Fibroblast of skin of left quadriceps (primary cell): ENCODE results near the gene TMEM201.

Source experiments
- DNase-seq, 2 experiments: peaks; one replicate each; pipeline ENCODE4 v3.0.0-alpha.2; 2013; ENCODE audit warnings: low read depth in 2 of 2

Gene TMEM201

GRCh38 chr1:9653491-9654050 lies 64.9 kb downstream of the TMEM201 start:
- no peak for DNase-seq

- no peak for DNase-seq
Observed at GRCh38 chr1:9654051-9654833, 65.5 kb downstream of the TMEM201 start.

- DNase-seq, result no peak
Observed at GRCh38 chr1:9654834-9655723, 66.4 kb downstream of the TMEM201 start.

GRCh38 chr1:9655836-9656235 lies 67.1 kb downstream of the TMEM201 start:
- DNase-seq, result no peak

GRCh38 chr1:9657521-9658032 lies 68.9 kb downstream of the TMEM201 start:
- DNase-seq, result no peak

- DNase-seq, result no peak
Observed at GRCh38 chr1:9658199-9658598, 69.5 kb downstream of the TMEM201 start.

GRCh38 chr1:9659328-9659727 lies 70.6 kb downstream of the TMEM201 start:
- DNase-seq, result peak; percentile 74 to 76

GRCh38 chr1:9663257-9663656 lies 74.5 kb downstream of the TMEM201 start:
- no peak for DNase-seq
